Measurements from ENCODE around the gene FTSJ1.

GRCh38 chrX:48492293-48492910 is 16.4 kb downstream of the FTSJ1 start:
- TF ChIP-seq, protein P1, sequence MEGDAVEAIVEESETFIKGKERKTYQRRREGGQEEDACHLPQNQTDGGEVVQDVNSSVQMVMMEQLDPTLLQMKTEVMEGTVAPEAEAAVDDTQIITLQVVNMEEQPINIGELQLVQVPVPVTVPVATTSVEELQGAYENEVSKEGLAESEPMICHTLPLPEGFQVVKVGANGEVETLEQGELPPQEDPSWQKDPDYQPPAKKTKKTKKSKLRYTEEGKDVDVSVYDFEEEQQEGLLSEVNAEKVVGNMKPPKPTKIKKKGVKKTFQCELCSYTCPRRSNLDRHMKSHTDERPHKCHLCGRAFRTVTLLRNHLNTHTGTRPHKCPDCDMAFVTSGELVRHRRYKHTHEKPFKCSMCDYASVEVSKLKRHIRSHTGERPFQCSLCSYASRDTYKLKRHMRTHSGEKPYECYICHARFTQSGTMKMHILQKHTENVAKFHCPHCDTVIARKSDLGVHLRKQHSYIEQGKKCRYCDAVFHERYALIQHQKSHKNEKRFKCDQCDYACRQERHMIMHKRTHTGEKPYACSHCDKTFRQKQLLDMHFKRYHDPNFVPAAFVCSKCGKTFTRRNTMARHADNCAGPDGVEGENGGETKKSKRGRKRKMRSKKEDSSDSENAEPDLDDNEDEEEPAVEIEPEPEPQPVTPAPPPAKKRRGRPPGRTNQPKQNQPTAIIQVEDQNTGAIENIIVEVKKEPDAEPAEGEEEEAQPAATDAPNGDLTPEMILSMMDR (IDR thresholded peaks at IDR 0.05) = no peak
- no peak for TF ChIP-seq POLR2A (IDR thresholded peaks at IDR 0.05)
